ENCODE measurements around the gene HOTAIR. TPM values are rescaled to one million over a fixed set of nuclear protein-coding genes. Genes with fewer than 3 reads are reported as not detected.

Gene HOTAIR
- total RNA-seq, 3 donors from 2014 or later, result not detected

DNA sequence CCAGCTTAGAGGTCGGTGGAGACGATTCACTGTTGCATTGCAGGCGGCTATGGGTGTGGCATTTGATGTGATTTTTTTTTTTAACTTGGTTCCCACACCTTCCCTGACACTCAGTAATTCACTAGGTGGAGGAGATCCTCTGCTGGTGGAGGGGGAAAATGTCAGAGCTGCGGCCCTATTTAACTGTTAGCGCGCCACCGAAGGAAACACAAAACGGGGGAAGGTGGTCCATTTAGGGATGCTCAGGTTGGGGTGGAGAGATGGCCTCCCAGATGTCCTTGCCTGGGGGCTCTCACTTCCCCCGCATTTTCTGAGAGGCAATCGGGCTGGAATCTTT lies 24.3 kb downstream of the HOTAIR start:
- ATAC-seq, result no peak
- Mint-ChIP-seq H3K4me3 (no peak overlapping the region), H3K9me3 (no peaks in the 10 kb centered on the region), H3K4me1 (ENCODE audit: low read depth) (peaks cover 11% of the 10 kb centered on the region), H3K27me3 (ENCODE audit: low read depth) (peaks cover 91% of the 10 kb centered on the region), H3K36me3 (ENCODE audit: insufficient read depth) (no peaks in the 10 kb centered on the region)
- DNase-seq, result no peak

GRCh38 chr12:53949631-53950436 lies 24.9 kb downstream of the HOTAIR start:
- no peak for ATAC-seq
- Mint-ChIP-seq H3K27me3 (ENCODE audit: low read depth) (peaks cover 94% of the 10 kb centered on the region), H3K9me3 (no peaks in the 10 kb centered on the region), H3K36me3 (ENCODE audit: insufficient read depth) (no peaks in the 10 kb centered on the region), H3K4me3 (no peak overlapping the region), H3K4me1 (ENCODE audit: low read depth) (peaks cover 11% of the 10 kb centered on the region)
- DNase-seq, result no peak

GRCh38 chr12:53948650-53949593 lies 25.8 kb downstream of the HOTAIR start:
- Mint-ChIP-seq H3K4me1 (ENCODE audit: low read depth) (peaks cover 11% of the 10 kb centered on the region), H3K27me3 (ENCODE audit: low read depth) (peaks cover 94% of the 10 kb centered on the region), H3K4me3 (no peak overlapping the region), H3K36me3 (ENCODE audit: insufficient read depth) (no peaks in the 10 kb centered on the region), H3K9me3 (no peaks in the 10 kb centered on the region)
- DNase-seq (no peak), ATAC-seq (no peak)

- H3K27me3 Mint-ChIP-seq (ENCODE audit: low read depth), result peaks cover 94% of the 10 kb centered on the region
- ATAC-seq, result no peak
- H3K4me1 Mint-ChIP-seq (ENCODE audit: low read depth), result peaks cover 6% of the 10 kb centered on the region
- H3K36me3 Mint-ChIP-seq (ENCODE audit: insufficient read depth), result no peaks in the 10 kb centered on the region
- H3K9me3 Mint-ChIP-seq, result no peaks in the 10 kb centered on the region
- no peak for DNase-seq
- no peak overlapping the region for H3K4me3 Mint-ChIP-seq
Observed at GRCh38 chr12:53947743-53948142, 27.0 kb downstream of the HOTAIR start.

GRCh38 chr12:53944907-53945847 lies 29.6 kb downstream of the HOTAIR start:
- no peaks in the 10 kb centered on the region for H3K36me3 Mint-ChIP-seq (ENCODE audit: insufficient read depth)
- H3K27me3 Mint-ChIP-seq (ENCODE audit: low read depth), result peaks cover 93% of the 10 kb centered on the region
- DNase-seq, result no peak
- no peak overlapping the region for H3K4me3 Mint-ChIP-seq
- no peak for ATAC-seq
- H3K4me1 Mint-ChIP-seq (ENCODE audit: low read depth), result no peaks in the 10 kb centered on the region
- no peaks in the 10 kb centered on the region for H3K9me3 Mint-ChIP-seq

GRCh38 chr12:53944209-53944608 lies 30.5 kb downstream of the HOTAIR start:
- no peaks in the 10 kb centered on the region for H3K9me3 Mint-ChIP-seq
- no peak overlapping the region for H3K4me3 Mint-ChIP-seq
- peaks cover 90% of the 10 kb centered on the region for H3K27me3 Mint-ChIP-seq (ENCODE audit: low read depth)
- DNase-seq (no peak), ATAC-seq (no peak)
- no peaks in the 10 kb centered on the region for H3K36me3 Mint-ChIP-seq (ENCODE audit: insufficient read depth)
- H3K4me1 Mint-ChIP-seq (ENCODE audit: low read depth), result no peaks in the 10 kb centered on the region

- Mint-ChIP-seq H3K27me3 (ENCODE audit: low read depth) (peaks cover 87% of the 10 kb centered on the region), H3K36me3 (ENCODE audit: insufficient read depth) (no peaks in the 10 kb centered on the region), H3K4me3 (no peak overlapping the region), H3K4me1 (ENCODE audit: low read depth) (peaks cover 2% of the 10 kb centered on the region), H3K9me3 (no peaks in the 10 kb centered on the region)
- no peak for ATAC-seq
- DNase-seq, result no peak
Observed at GRCh38 chr12:53942467-53942997, 32.2 kb downstream of the HOTAIR start.

- ATAC-seq (no peak), DNase-seq (no peak)
- Mint-ChIP-seq H3K36me3 (ENCODE audit: insufficient read depth) (no peaks in the 10 kb centered on the region), H3K4me3 (no peak overlapping the region), H3K27me3 (ENCODE audit: low read depth) (peaks cover 89% of the 10 kb centered on the region), H3K4me1 (ENCODE audit: low read depth) (peaks cover 2% of the 10 kb centered on the region), H3K9me3 (no peaks in the 10 kb centered on the region)
Observed at GRCh38 chr12:53941750-53942149, 33.0 kb downstream of the HOTAIR start.

DNA sequence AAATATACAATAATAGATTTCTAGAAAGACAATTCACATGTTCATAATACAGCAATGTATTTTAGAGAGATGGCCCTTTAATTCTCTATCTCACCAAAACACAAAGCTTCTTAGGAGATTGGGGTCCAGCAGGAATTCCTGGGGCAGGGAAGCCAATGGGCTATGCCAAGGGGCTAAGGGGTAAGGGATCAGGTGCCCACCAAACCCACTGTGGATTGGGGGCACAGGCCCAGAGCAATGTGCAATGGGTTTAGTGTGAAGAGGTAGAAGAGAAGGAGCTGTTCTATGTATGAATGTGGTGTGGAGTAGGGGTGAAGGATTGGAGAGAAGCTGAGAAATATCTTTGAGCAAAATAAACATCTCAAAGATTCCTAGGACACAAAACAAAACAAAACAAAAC lies 33.6 kb downstream of the HOTAIR start:
- Mint-ChIP-seq H3K36me3 (ENCODE audit: insufficient read depth) (no peaks in the 10 kb centered on the region), H3K4me1 (ENCODE audit: low read depth) (peaks cover 3% of the 10 kb centered on the region), H3K4me3 (no peak overlapping the region), H3K9me3 (no peaks in the 10 kb centered on the region), H3K27me3 (ENCODE audit: low read depth) (peaks cover 89% of the 10 kb centered on the region)
- ATAC-seq, result no peak
- no peak for DNase-seq

DNA sequence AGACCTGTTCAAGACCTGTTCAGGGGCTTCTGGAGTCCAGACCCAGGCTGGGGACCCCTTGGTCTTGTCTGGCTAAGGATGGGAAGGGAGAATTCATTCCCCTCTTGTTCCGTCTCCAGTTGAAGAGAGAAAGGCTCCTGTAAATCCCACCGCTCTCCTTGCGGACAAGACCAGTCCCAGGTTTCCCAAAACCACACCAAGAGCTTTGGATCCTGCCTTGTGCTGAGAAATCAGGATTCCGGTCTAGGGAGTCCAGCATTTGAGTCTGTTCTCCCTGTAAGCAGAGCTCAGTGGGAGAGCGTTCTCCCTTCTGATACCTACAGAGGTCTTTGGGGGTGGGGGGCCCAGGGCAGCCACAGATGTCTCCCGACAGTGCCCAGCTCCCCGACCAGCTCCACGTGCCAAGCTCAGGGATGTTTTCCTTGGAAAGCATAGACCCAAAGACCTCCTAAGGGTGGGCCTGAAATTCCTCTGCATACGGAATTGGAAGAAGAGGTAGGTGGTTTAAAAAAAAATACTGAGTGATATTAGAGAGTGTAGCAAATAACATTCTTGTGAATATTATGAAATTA lies 34.2 kb downstream of the HOTAIR start:
- Mint-ChIP-seq H3K36me3 (ENCODE audit: insufficient read depth) (no peaks in the 10 kb centered on the region), H3K9me3 (no peaks in the 10 kb centered on the region), H3K4me1 (ENCODE audit: low read depth) (peaks cover 8% of the 10 kb centered on the region), H3K27me3 (ENCODE audit: low read depth) (peaks cover 89% of the 10 kb centered on the region), H3K4me3 (no peak overlapping the region)
- DNase-seq (no peak), ATAC-seq (no peak)

- H3K4me1 Mint-ChIP-seq (ENCODE audit: low read depth), result peaks cover 12% of the 10 kb centered on the region
- DNase-seq (no peak), ATAC-seq (no peak)
- peaks cover 88% of the 10 kb centered on the region for H3K27me3 Mint-ChIP-seq (ENCODE audit: low read depth)
- H3K36me3 Mint-ChIP-seq (ENCODE audit: insufficient read depth), result no peaks in the 10 kb centered on the region
- no peak overlapping the region for H3K4me3 Mint-ChIP-seq
- no peaks in the 10 kb centered on the region for H3K9me3 Mint-ChIP-seq
Observed at GRCh38 chr12:53939141-53940108, 35.3 kb downstream of the HOTAIR start.

DNA sequence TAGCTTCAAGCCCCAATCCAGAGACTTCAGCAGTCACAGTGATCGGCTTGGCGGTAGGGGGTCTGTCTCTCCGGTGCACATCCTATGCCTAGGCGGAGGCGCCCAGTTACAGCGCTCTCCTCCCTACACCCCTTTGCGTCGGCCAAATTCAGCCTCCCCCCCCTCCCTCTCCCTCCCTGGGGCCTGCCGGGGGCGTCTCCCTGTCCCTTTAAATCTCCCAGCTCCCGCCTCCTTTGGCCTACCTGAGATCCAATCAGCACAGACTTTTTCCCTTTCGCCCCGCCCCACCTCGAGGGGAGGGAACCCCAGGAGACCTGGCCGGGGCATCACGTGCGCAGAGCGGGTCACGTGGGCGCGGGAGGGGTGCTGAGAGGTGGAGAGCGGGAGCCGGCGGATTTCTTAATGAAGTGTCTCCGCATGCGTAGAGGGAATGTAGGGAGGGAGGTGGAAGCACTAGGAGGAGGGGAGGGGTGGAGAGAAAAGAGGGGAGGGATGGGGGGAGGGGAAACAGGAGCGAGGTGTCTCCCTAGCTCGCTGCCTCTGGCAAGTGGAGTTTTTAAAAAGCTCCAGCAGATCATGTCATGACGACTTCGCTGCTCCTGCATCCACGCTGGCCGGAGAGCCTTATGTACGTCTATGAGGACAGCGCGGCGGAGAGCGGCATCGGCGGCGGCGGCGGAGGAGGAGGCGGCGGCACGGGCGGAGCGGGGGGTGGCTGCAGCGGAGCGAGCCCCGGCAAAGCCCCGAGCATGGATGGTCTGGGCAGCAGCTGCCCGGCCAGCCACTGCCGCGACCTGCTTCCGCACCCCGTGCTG lies 36.2 kb downstream of the HOTAIR start, which contains the start of gene HOXC13:
HOXC13 (plus strand) TSS at position 506 of the 815 bp plus-strand sequence; CDS start at position 582, 76 bp downstream.
- H3K4me3 Mint-ChIP-seq, result no peak within 1 kb of the TSS
- DNase-seq (no peak), ATAC-seq (peak; percentile 74 to 83)
- peaks cover 12% of the 10 kb centered on the region for H3K4me1 Mint-ChIP-seq (ENCODE audit: low read depth)
- no peaks in the 10 kb centered on the region for H3K9me3 Mint-ChIP-seq
- H3K36me3 Mint-ChIP-seq (ENCODE audit: insufficient read depth), result no peaks in the 10 kb centered on the region
- peaks cover 88% of the 10 kb centered on the region for H3K27me3 Mint-ChIP-seq (ENCODE audit: low read depth)
